Upper lobe of left lung (tissue), 6 donors: ENCODE measurements around the gene STEAP3. TPM values are rescaled to one million over a fixed set of nuclear protein-coding genes. Genes with fewer than 3 reads are reported as not detected.

Source experiments
- ATAC-seq, 2 donors: fragments of 200-7000 bp; cut with Tn5 transposase; one replicate each; pipeline ENCODE4 v1.9.1; 2022; ENCODE audit warnings: mild to moderate bottlenecking in 2 of 2, moderate library complexity in 2 of 2; ENCODE audit not compliant: low FRiP score in 2 of 2
- DNase-seq, 2 donors: peaks; one replicate each; pipeline ENCODE4 v3.0.0-alpha.2; 2019 to 2020
- H3K27ac ChIP-seq, 4 donors: fragments of 200-600 bp; sonication (generic); one replicate each; pipeline ENCODE4 v1.5.1; 2016 to 2019
- H3K27me3 ChIP-seq, 4 donors: fragments of 200-600 bp; sonication (generic); one replicate each; pipeline ENCODE4 v1.5.1; 2017 to 2019
- H3K36me3 ChIP-seq, 4 donors: fragments of 200-600 bp; sonication (generic); one replicate each; pipeline ENCODE4 v1.5.1; 2016 to 2019
- H3K4me1 ChIP-seq, 4 donors: fragments of 200-600 bp; sonication (generic); one replicate each; pipeline ENCODE4 v1.5.1; 2018 to 2019
- H3K4me3 ChIP-seq, 4 donors: fragments of 200-600 bp; sonication (generic); one replicate each; pipeline ENCODE4 v1.5.1; 2017 to 2019; ENCODE audit warnings: mild to moderate bottlenecking in 2 of 4, moderate library complexity in 1 of 4
- H3K9me3 ChIP-seq, 4 donors: fragments of 200-600 bp; sonication (generic); one replicate each; pipeline ENCODE4 v1.5.1; 2018 to 2019
- CTCF ChIP-seq, 6 experiments: fragments of 450-650 bp in 4 of 6; fragments of 200-600 bp in 2 of 6; sonication (generic) in 2 of 6; IDR thresholded peaks; one replicate each; pipeline ENCODE4 v1.5.1; 2016 to 2019; ENCODE audit warnings: antibody characterized with exemption in 6 of 6
- EP300 ChIP-seq, 4 donors: sonication (generic); formaldehyde crosslinking; IDR thresholded peaks; one replicate each; pipeline ENCODE4 v1.5.1; 2017; ENCODE audit warnings: antibody characterized with exemption in 4 of 4, control low read depth in 2 of 4
- POLR2A ChIP-seq, 4 donors: fragments of 450-650 bp; IDR thresholded peaks; one replicate each; pipeline ENCODE4 v1.5.1; 2016 to 2017; ENCODE audit warnings: antibody characterized with exemption in 4 of 4, mild to moderate bottlenecking in 2 of 4
- POLR2AphosphoS5 ChIP-seq, 2 donors: sonication (generic); formaldehyde crosslinking; IDR thresholded peaks; one replicate each; pipeline ENCODE4 v1.5.1; 2017; ENCODE audit warnings: antibody characterized with exemption in 2 of 2
- WGBS, 2 donors: methylation state at CpG; one replicate each; pipeline ENCODE4 v1.1.5; 2017 to 2018; 5-methylcytosine and 5-hydroxymethylcytosine counted together
- total RNA-seq, 6 donors: library from RNA; depleted of rRNA in 4 of 6; stranded (reverse); fragments of >200 nt in 4 of 6; gene quantifications; one replicate each; pipeline versions ENCODE4 v1.1.0 to v1.2.1, GENCODE V29; 2016 to 2021
- donor health status: DM: no; HTN: no; CAD: no; lungs with moderate emphysema.
- donor health status: DM: no; HTN: yes; CAD: no; lungs with severe emphysema.

The STEAP3 gene
- total RNA-seq, 6 donors from 2014 or later = 18.1 to 26.6 (median 22.4) TPM

GRCh38 chr2:119293900-119294299 lies 70.3 kb downstream of the STEAP3 start:
- Histone ChIP-seq H3K36me3 (no peaks in the 10 kb centered on the region), H3K4me1 (peaks cover 0 to 13% (median 3%) of the 10 kb centered on the region in 4 donors), H3K4me3 (no peak overlapping the region), H3K27ac (no peak overlapping the region), H3K27me3 (no peaks in the 10 kb centered on the region), H3K9me3 (no peaks in the 10 kb centered on the region)
- TF ChIP-seq POLR2AphosphoS5 (IDR thresholded peaks at IDR 0.05) (no peak), POLR2A (IDR thresholded peaks at IDR 0.05) (no peak), CTCF (IDR thresholded peaks at IDR 0.05) (no peak), EP300 (IDR thresholded peaks at IDR 0.05) (no peak)
- DNase-seq (no peak), ATAC-seq (no peak)
- 82% methylated on average over 7 of the region's 7 CpGs for WGBS, 2 donors

- ATAC-seq (no peak), DNase-seq (peak in 1 of 2 donors; percentile 58)
- TF ChIP-seq POLR2AphosphoS5 (IDR thresholded peaks at IDR 0.05) = no peak
- no peak for TF ChIP-seq CTCF (IDR thresholded peaks at IDR 0.05)
- TF ChIP-seq EP300 (IDR thresholded peaks at IDR 0.05) = no peak
- no peak for TF ChIP-seq POLR2A (IDR thresholded peaks at IDR 0.05)
- Histone ChIP-seq H3K9me3 (no peaks in the 10 kb centered on the region), H3K36me3 (no peaks in the 10 kb centered on the region), H3K4me1 (peaks cover 0 to 9% (median 3%) of the 10 kb centered on the region in 4 donors), H3K27me3 (no peaks in the 10 kb centered on the region), H3K27ac (no peak overlapping the region), H3K4me3 (no peak overlapping the region)
- 87 to 88% methylated on average over 14 of the region's 14 CpGs for WGBS, 2 donors
Observed at GRCh38 chr2:119294671-119295070, 71.0 kb downstream of the STEAP3 start.

GRCh38 chr2:119295688-119296375 lies 72.2 kb downstream of the STEAP3 start:
- WGBS, 2 donors = 86 to 87% methylated on average over 9 to 10 of the region's 10 CpGs
- no peaks in the 10 kb centered on the region for H3K36me3 ChIP-seq
- TF ChIP-seq CTCF (IDR thresholded peaks at IDR 0.05) (no peak), POLR2A (IDR thresholded peaks at IDR 0.05) (no peak), EP300 (IDR thresholded peaks at IDR 0.05) (no peak), POLR2AphosphoS5 (IDR thresholded peaks at IDR 0.05) (no peak)
- no peaks in the 10 kb centered on the region for H3K27me3 ChIP-seq
- no peak for ATAC-seq
- peaks cover 0 to 5% (median 3%) of the 10 kb centered on the region in 4 donors for H3K4me1 ChIP-seq
- no peaks in the 10 kb centered on the region for H3K9me3 ChIP-seq
- DNase-seq = no peak
- H3K27ac ChIP-seq = no peak overlapping the region
- H3K4me3 ChIP-seq = no peak overlapping the region

GRCh38 chr2:119301413-119301812 lies 77.8 kb downstream of the STEAP3 start:
- 95 to 98% methylated on average over 6 of the region's 6 CpGs for WGBS, 2 donors

More at GRCh38 chr2:119301413-119301812, 77.8 kb downstream of the STEAP3 start:
- Histone ChIP-seq H3K4me3 (no peak overlapping the region), H3K27me3 (no peaks in the 10 kb centered on the region), H3K9me3 (no peaks in the 10 kb centered on the region), H3K27ac (no peak overlapping the region), H3K36me3 (peaks cover 0 to 5% (median 0%) of the 10 kb centered on the region in 4 donors), H3K4me1 (no peaks in the 10 kb centered on the region)
- TF ChIP-seq POLR2AphosphoS5 (IDR thresholded peaks at IDR 0.05) = no peak
- no peak for TF ChIP-seq CTCF (IDR thresholded peaks at IDR 0.05)
- TF ChIP-seq POLR2A (IDR thresholded peaks at IDR 0.05) = no peak
- no peak for TF ChIP-seq EP300 (IDR thresholded peaks at IDR 0.05)
- ATAC-seq (no peak), DNase-seq (no peak)
